Measurements from ENCODE around the gene SH3RF2.

DNA sequence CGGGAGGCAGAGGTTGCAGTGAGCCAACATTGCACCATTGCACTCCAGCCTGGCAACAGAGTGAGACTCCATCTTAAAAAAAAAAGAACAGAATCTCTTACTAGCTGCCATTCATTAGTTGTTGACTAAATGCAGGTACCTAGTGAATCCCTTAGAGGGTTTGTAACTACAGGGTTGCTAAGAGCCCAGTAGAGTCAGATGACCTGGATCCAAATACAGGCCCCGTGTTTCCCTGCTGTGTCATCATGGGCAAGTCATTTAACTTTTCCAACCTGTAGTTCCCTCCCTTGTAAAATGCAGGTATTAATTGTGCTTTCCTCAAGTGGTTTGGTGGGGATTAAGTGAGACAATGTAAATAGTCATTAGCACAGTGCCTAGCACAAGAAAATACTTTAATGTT, 136.2 kb downstream of the SH3RF2 start:
- TF ChIP-seq, protein P1, sequence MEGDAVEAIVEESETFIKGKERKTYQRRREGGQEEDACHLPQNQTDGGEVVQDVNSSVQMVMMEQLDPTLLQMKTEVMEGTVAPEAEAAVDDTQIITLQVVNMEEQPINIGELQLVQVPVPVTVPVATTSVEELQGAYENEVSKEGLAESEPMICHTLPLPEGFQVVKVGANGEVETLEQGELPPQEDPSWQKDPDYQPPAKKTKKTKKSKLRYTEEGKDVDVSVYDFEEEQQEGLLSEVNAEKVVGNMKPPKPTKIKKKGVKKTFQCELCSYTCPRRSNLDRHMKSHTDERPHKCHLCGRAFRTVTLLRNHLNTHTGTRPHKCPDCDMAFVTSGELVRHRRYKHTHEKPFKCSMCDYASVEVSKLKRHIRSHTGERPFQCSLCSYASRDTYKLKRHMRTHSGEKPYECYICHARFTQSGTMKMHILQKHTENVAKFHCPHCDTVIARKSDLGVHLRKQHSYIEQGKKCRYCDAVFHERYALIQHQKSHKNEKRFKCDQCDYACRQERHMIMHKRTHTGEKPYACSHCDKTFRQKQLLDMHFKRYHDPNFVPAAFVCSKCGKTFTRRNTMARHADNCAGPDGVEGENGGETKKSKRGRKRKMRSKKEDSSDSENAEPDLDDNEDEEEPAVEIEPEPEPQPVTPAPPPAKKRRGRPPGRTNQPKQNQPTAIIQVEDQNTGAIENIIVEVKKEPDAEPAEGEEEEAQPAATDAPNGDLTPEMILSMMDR (IDR thresholded peaks at IDR 0.05; ENCODE audit: borderline replicate concordance, extremely low read depth, low read length, poor library complexity, severe bottlenecking), result no peak
- no peak for TF ChIP-seq EZH2 (IDR thresholded peaks at IDR 0.05; ENCODE audit: borderline replicate concordance, low read depth, low read length, severe bottlenecking)

Data from DND-41 (cell line).